Peyer's patch (tissue), 4 donors: ENCODE measurements around the gene KCNMB3.

ENCODE experiments used
- POLR2A ChIP-seq, 2 donors: fragments of 450-650 bp; IDR thresholded peaks; one replicate each; pipeline ENCODE4 v1.5.1; 2017; ENCODE audit warnings: antibody characterized with exemption in 2 of 2, mild to moderate bottlenecking in 2 of 2, moderate library complexity in 2 of 2
- TF ChIP-seq, protein P1 (sequence below), 6 experiments: fragments of 450-650 bp in 4 of 6; fragments of 200-600 bp in 2 of 6; sonication (generic) in 1 of 6; IDR thresholded peaks; one replicate each; pipeline ENCODE4 v1.5.1; 2017 to 2019; ENCODE audit warnings: antibody characterized with exemption in 6 of 6, mild to moderate bottlenecking in 3 of 6, moderate library complexity in 1 of 6

- TF ChIP-seq, protein P1, sequence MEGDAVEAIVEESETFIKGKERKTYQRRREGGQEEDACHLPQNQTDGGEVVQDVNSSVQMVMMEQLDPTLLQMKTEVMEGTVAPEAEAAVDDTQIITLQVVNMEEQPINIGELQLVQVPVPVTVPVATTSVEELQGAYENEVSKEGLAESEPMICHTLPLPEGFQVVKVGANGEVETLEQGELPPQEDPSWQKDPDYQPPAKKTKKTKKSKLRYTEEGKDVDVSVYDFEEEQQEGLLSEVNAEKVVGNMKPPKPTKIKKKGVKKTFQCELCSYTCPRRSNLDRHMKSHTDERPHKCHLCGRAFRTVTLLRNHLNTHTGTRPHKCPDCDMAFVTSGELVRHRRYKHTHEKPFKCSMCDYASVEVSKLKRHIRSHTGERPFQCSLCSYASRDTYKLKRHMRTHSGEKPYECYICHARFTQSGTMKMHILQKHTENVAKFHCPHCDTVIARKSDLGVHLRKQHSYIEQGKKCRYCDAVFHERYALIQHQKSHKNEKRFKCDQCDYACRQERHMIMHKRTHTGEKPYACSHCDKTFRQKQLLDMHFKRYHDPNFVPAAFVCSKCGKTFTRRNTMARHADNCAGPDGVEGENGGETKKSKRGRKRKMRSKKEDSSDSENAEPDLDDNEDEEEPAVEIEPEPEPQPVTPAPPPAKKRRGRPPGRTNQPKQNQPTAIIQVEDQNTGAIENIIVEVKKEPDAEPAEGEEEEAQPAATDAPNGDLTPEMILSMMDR (IDR thresholded peaks at IDR 0.05) = no peak
- TF ChIP-seq POLR2A (IDR thresholded peaks at IDR 0.05) = no peak
These were observed 17.6 kb upstream of the KCNMB3 start for GRCh38 chr3:179268400-179269051.
